Stomach smooth muscle (tissue), 2 donors: ENCODE measurements around the gene TCEAL3.
"Not testable (repeated sequence)": the region's sequence is repeated elsewhere in the genome, so short reads cannot be mapped to it uniquely, and the experiment has no call there.

ENCODE experiments used
- H3K27ac ChIP-seq: one replicate; pipeline ENCODE4 v1.7.0; 2013; ENCODE audit warnings: mild to moderate bottlenecking, low read length, inconsistent platforms
- H3K27me3 ChIP-seq, 2 donors: one replicate each; pipeline ENCODE4 v1.7.0; 2013; ENCODE audit warnings: low read length in 2 of 2; ENCODE audit not compliant: insufficient read depth in 2 of 2, control insufficient read depth in 1 of 2
- H3K36me3 ChIP-seq, 2 donors: one replicate each; pipeline ENCODE4 v1.7.0; 2013; ENCODE audit warnings: low read length in 2 of 2; ENCODE audit not compliant: control insufficient read depth in 2 of 2, insufficient read depth in 2 of 2
- H3K4me1 ChIP-seq: one replicate; pipeline ENCODE4 v1.7.0; 2013; ENCODE audit warnings: low read length; ENCODE audit not compliant: control insufficient read depth, insufficient read depth
- H3K4me3 ChIP-seq, 2 donors: one replicate each; pipeline ENCODE4 v1.7.0; 2013; ENCODE audit warnings: low read length in 2 of 2
- H3K9ac ChIP-seq, 2 donors: one replicate each; pipeline ENCODE4 v1.7.0; 2013; ENCODE audit warnings: low read length in 2 of 2, mild to moderate bottlenecking in 1 of 2
- H3K9me3 ChIP-seq, 2 donors: one replicate each; pipeline ENCODE4 v1.7.0; 2013; ENCODE audit warnings: low read length in 2 of 2; ENCODE audit not compliant: control insufficient read depth in 2 of 2
- donor health status: healthy.
- donor health status: Pancreatic carcinoma.

The TCEAL3 gene

DNA sequence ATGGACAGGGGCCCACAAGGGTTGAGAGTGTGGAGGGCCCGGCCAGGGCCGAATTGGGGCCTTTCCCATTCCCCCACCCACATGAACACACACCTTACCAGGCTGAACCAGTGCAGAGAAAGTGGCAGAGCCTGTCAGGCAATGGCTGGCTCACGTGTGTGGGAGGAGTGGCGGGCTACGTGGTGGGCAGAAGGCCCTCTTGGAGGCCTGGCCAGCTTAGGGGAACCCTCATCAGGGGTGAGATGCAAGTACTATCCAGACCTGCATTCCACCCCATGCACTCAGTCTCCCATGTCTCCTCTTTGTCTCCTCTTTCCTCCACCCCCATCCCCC is 21.5 kb upstream of the TCEAL3 start:
- Histone ChIP-seq H3K4me1 (no peaks in the 10 kb centered on the region), H3K36me3 (peaks cover 0 to 2% of the 10 kb centered on the region in 2 donors), H3K27ac (peak overlapping the region; percentile 80), H3K27me3 (peaks cover 0 to 4% of the 10 kb centered on the region in 2 donors), H3K9me3 (no peaks in the 10 kb centered on the region), H3K9ac (peak overlapping the region; percentile 74 to 86), H3K4me3 (peak overlapping the region; percentile 55 to 81)

DNA sequence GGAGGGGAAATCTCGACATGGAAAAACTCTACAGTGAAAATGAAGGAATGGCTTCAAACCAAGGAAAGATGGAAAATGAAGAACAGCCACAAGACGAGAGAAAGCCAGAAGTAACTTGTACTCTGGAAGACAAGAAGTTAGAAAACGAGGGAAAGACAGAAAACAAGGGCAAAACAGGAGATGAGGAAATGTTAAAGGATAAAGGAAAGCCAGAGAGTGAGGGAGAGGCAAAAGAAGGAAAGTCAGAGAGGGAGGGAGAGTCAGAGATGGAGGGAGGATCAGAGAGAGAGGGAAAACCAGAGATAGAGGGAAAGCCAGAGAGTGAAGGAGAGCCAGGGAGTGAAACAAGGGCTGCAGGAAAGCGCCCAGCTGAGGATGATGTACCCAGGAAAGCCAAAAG is 21.1 kb upstream of the TCEAL3 start:
- Histone ChIP-seq H3K4me3 (peak overlapping the region; percentile 55 to 81), H3K9ac (peak overlapping the region in 1 of 2 donors; percentile 74), H3K4me1 (no peaks in the 10 kb centered on the region), H3K27ac (peak overlapping the region; percentile 80), H3K27me3 (peaks cover 0 to 4% of the 10 kb centered on the region in 2 donors), H3K9me3 (no peaks in the 10 kb centered on the region), H3K36me3 (peaks cover 0 to 2% of the 10 kb centered on the region in 2 donors)

DNA sequence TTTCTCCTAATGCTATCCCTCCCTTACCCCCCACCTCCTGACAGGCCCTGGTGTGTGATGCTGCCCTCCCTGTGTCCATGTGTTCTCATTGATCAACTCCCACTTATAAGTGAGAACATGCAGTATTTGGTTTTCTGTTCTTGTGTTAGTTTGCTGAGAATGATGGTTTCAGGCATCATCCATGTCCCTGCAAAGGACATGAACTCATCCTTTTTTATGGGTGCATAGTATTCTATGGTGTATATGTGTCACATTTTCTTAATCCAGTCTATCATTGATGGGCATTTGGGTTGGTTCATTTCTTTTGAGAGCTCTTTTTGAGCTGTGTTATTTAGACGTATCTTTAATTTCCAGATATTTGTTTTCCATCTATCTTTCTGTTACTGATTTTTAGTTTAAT is 15.5 kb upstream of the TCEAL3 start:
- H3K9ac ChIP-seq, H3K4me3 ChIP-seq, H3K9me3 ChIP-seq, H3K4me1 ChIP-seq, H3K36me3 ChIP-seq, H3K27ac ChIP-seq, H3K27me3 ChIP-seq: not testable (repeated sequence)

DNA sequence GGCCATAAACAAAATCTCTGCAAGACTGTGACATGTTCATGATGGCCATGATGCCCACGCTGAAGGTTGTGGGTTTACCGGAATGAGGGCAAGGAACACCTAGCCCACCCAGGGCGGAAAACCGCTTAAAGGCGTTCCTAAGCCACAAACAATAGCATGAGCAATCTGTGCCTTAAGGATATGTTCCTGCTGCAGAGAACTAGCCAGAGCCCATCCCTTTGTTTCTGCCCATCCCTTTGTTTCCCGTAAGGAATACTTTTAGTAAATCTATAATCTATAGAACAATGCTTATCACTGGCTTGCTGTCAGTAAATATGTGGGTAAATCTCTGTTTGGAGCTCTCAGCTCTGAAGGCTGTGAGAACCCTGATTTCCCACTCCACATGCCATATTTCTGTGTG is 12.6 kb upstream of the TCEAL3 start:
- H3K4me3 ChIP-seq, H3K4me1 ChIP-seq, H3K27me3 ChIP-seq, H3K27ac ChIP-seq, H3K9ac ChIP-seq, H3K36me3 ChIP-seq, H3K9me3 ChIP-seq: not testable (repeated sequence)

DNA sequence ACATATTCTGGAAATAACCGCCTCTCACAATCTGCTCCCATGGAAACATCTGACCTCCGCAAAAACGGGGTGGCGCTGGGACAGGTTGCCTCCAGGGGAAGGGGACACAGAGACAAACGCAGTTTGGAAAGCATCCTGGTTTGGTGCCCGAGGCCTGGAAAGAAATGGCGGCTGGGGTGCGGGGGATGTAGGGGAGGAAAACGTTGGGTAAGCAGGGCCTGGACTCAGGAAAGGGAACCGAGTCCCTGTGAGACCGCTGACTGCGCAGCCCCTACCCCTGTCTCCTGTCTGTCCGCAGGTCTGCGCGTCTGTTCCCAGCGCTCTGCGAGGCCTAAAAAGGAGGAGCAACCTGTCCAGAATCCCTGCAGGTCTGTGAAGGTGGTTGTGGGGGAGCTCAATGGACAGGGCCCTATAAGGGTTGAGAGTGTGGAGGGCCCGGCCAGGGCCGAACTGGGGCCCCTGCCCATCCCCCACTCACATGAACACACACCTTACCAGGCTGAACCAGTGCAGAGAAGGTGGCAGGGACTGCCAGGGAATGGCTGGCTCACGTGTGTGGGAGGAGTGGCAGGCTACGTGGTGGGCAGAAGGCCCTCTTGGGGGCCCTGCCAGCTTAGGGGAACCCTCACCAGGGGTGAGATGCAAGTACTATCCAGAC is 672 bp downstream of the TCEAL3 start:
- H3K36me3 ChIP-seq, result peaks cover 0 to 2% of the 10 kb centered on the region in 2 donors
- peak overlapping the region; percentile 80 to 89 for H3K9ac ChIP-seq
- peak overlapping the region; percentile 84 for H3K27ac ChIP-seq
- H3K27me3 ChIP-seq, result peaks cover 0 to 2% of the 10 kb centered on the region in 2 donors
- H3K9me3 ChIP-seq, result peaks cover 0 to 2% of the 10 kb centered on the region in 2 donors
- H3K4me3 ChIP-seq, result peak overlapping the region; percentile 67 to 77
- peaks cover 2% of the 10 kb centered on the region for H3K4me1 ChIP-seq

DNA sequence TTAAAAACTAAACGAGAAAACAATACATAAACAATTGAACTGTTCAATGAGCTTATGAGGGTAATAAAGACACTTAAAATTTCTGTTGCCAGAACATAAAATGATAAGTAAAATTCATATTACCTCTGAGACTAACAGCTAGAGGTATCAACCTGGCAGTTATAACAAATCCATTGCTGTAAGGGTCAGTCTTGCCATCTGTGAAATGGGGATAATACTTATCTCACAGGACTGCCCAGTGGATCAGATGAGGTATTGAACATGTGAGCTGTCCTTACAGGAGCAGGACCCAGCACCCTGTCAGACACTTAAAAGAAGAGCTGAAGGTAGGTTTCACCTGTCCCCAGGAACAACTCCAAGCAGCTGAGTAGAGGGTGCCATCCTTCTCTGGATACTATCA is 2.5 kb downstream of the TCEAL3 start:
- no peak overlapping the region for H3K27ac ChIP-seq
- H3K36me3 ChIP-seq, result peaks cover 0 to 2% of the 10 kb centered on the region in 2 donors
- no peak overlapping the region for H3K4me3 ChIP-seq
- H3K9ac ChIP-seq, result no peak overlapping the region
- peaks cover 0 to 2% of the 10 kb centered on the region in 2 donors for H3K27me3 ChIP-seq
- peaks cover 2% of the 10 kb centered on the region for H3K4me1 ChIP-seq
- peaks cover 0 to 2% of the 10 kb centered on the region in 2 donors for H3K9me3 ChIP-seq

DNA sequence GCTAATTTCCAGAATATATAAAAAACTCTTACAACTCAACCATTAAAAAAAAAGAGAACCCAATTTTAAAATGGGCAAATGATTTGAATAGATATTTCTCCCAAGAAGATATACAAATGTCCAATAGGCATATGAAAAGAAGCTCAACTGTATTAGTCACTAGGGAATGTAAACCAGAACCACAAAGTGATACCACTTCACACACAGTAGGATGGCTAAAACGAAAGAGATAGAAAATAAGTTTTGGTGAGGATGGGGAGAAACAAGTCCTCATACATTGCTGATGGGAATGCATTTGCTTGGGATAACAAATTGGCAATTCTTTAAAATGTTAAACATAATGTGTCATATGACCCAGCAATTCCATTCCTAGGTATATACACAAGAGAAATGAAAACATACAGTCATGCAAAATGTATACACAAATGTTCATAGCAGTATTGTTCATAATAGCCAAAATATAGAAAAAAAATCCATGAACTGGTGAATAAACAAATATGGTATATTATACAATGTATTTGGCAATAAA is 5.7 kb downstream of the TCEAL3 start:
- no peak overlapping the region for H3K9ac ChIP-seq
- no peak overlapping the region for H3K27ac ChIP-seq
- H3K4me3 ChIP-seq, result no peak overlapping the region
- H3K4me1 ChIP-seq, result no peaks in the 10 kb centered on the region
- H3K9me3 ChIP-seq, result peaks cover 0 to 2% of the 10 kb centered on the region in 2 donors
- H3K36me3 ChIP-seq, result peaks cover 0 to 2% of the 10 kb centered on the region in 2 donors
- peaks cover 0 to 2% of the 10 kb centered on the region in 2 donors for H3K27me3 ChIP-seq

DNA sequence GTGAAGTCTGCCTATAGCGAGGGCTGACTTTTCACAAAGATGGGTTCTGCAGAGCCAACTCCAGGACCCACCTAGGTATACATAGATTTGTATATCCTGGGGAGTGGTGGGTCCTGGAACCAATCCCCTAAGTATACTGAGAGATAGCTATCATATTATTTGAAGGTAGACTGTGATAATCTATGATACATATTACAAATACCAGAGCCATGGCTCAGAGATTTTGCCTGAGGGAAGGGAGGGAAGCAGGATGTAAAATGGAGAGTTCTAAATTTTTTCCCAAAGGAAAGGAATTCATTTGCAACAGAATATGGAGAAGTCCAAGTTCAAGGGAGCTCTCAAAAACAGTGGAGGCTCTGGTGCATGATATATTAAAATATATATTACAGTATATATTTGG is 7.2 kb downstream of the TCEAL3 start:
- peaks cover 0 to under 1% of the 10 kb centered on the region in 2 donors for H3K27me3 ChIP-seq
- no peak overlapping the region for H3K27ac ChIP-seq
- no peaks in the 10 kb centered on the region for H3K4me1 ChIP-seq
- H3K36me3 ChIP-seq, result peaks cover 0 to 2% of the 10 kb centered on the region in 2 donors
- H3K4me3 ChIP-seq, result no peak overlapping the region
- H3K9me3 ChIP-seq, result peaks cover 0 to under 1% of the 10 kb centered on the region in 2 donors
- no peak overlapping the region for H3K9ac ChIP-seq

DNA sequence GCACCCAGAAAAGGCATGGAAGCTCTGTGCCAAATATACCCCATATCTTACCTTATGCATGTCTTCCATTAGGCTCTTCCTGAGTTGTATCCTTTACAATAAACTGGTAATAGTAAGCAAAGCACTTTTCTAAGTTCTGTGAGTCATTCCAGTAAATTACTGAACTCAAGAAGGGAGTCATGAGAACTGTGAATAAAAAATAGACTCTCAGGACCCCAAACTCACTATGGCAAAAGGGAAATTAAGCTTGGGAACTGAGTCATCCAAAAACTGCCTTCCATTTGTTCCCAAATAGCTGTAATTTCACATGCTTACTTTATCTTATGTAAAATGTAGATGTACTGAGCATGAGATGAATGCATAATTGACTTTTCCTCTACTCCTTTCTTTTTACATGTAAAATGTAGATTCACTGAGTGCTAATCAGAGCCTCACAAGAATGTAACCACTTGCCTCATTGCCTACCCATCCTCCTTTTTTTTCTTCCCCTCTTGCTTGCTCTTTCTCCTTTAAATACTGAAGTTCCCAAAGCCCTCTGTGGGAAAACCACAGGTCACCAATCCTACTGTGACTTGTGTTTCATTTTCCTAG is 8.1 kb downstream of the TCEAL3 start:
- H3K9ac ChIP-seq, result no peak overlapping the region
- no peaks in the 10 kb centered on the region for H3K27me3 ChIP-seq
- H3K4me1 ChIP-seq, result no peaks in the 10 kb centered on the region
- no peaks in the 10 kb centered on the region for H3K36me3 ChIP-seq
- no peaks in the 10 kb centered on the region for H3K9me3 ChIP-seq
- H3K4me3 ChIP-seq, result no peak overlapping the region
- H3K27ac ChIP-seq, result no peak overlapping the region

DNA sequence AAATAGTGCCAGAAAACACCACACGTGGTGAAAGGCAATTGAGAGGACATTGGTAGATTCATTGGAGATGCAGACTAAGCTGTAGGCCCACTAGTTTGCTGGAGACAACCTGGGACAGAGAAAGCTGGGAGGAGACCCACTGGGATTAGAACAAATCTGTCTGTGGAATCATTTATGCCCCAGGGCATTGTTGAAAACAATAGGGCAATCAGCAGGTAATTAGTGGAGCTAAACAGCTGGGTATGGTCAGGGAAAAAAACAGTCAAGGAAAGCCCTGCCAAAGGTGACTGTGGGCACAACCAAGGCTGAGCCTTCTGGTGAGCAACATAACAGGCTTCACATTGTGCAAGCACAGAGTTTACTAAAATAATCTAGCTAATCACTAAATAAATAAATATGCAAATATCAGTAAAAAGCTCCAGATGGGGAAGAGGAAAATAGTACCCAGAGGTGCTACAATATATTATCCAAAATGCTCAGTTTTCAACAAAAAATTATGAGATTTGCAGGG is 9.0 kb downstream of the TCEAL3 start:
- Histone ChIP-seq H3K4me1 (no peaks in the 10 kb centered on the region), H3K36me3 (no peaks in the 10 kb centered on the region), H3K9ac (no peak overlapping the region), H3K27ac (no peak overlapping the region), H3K4me3 (no peak overlapping the region), H3K27me3 (no peaks in the 10 kb centered on the region), H3K9me3 (no peaks in the 10 kb centered on the region)

DNA sequence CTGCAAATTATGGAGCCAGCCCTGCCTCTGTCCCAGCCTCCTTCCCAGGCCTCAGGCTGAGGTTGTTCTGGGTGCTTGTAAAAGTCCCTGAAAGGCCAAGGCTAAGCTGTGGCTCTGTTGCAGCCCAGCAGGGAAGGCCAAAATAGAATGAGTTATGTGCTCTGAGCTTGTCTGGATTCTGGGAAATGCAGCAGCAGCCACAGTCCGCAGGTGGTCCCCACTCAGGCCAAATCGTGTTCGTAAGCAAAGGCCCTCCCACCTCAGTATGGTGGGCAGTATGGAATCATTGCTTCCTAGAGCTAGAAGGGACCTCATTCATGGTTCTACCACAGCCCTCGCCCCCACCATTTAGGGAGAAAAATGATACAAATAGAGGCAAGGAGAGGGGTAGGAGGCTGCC is 16.3 kb downstream of the TCEAL3 start:
- no peaks in the 10 kb centered on the region for H3K9me3 ChIP-seq
- H3K4me3 ChIP-seq, result peak overlapping the region in 1 of 2 donors; percentile 31
- no peaks in the 10 kb centered on the region for H3K36me3 ChIP-seq
- peak overlapping the region; percentile 49 for H3K27ac ChIP-seq
- H3K9ac ChIP-seq, result no peak overlapping the region
- peaks cover 10% of the 10 kb centered on the region for H3K4me1 ChIP-seq
- H3K27me3 ChIP-seq, result peaks cover 0 to 9% of the 10 kb centered on the region in 2 donors
